Activated CD4-positive, CD25-positive, alpha-beta regulatory T cell (primary cell): ENCODE data around the gene ZNF777.
"Not testable (repeated sequence)": the region's sequence is repeated elsewhere in the genome, so short reads cannot be mapped to it uniquely, and the experiment has no call there.

Experiments used
- DNase-seq, 4 experiments: peaks; one replicate each; lab custom pipeline; 2025; lab: John Stamatoyannopoulos, UW

ZNF777 gene

GRCh38 chr7:149415391-149416071, 45.3 kb downstream of the ZNF777 start:
- no peak for DNase-seq

GRCh38 chr7:149414745-149415390, 46.0 kb downstream of the ZNF777 start:
- DNase-seq = peak in 2 of 4 experiments; percentile 35 to 43

GRCh38 chr7:149414171-149414570, 46.7 kb downstream of the ZNF777 start:
- DNase-seq = no peak

- DNase-seq = not testable (repeated sequence)
Measured at GRCh38 chr7:149413083-149413482, 47.8 kb downstream of the ZNF777 start.

- DNase-seq = no peak
Measured at GRCh38 chr7:149409895-149410294, 51.0 kb downstream of the ZNF777 start.

GRCh38 chr7:149404825-149405224, 56.0 kb downstream of the ZNF777 start:
- DNase-seq = no peak

- no peak for DNase-seq
Measured at GRCh38 chr7:149404396-149404795, 56.5 kb downstream of the ZNF777 start.

GRCh38 chr7:149398195-149398820, 62.6 kb downstream of the ZNF777 start:
- DNase-seq = no peak

- no peak for DNase-seq
Measured at GRCh38 chr7:149397470-149398043, 63.3 kb downstream of the ZNF777 start.

GRCh38 chr7:149388550-149389335, 72.1 kb downstream of the ZNF777 start:
- not testable (repeated sequence) for DNase-seq

GRCh38 chr7:149386514-149386913, 74.3 kb downstream of the ZNF777 start:
- DNase-seq = not testable (repeated sequence)

GRCh38 chr7:149385195-149385950, 75.5 kb downstream of the ZNF777 start:
- DNase-seq = no peak
